ENCODE data around the gene CNOT6L. TPM values are rescaled to one million over a fixed set of nuclear protein-coding genes. Genes with fewer than 3 reads are reported as not detected.

The CNOT6L gene
- total RNA-seq, 2 donors from 2014 or later = 26.0 to 37.1 TPM

GRCh38 chr4:77692847-77693432, 126.2 kb downstream of the CNOT6L start:
- H3K27ac Mint-ChIP-seq = no peak overlapping the region
- TF ChIP-seq CTCF (conservative IDR thresholded peaks at IDR 0.05) = peak; percentile 30

GRCh38 chr4:77681792-77682191, 137.4 kb downstream of the CNOT6L start:
- Histone ChIP-seq H3K4me1 (ENCODE audit: control insufficient read depth, insufficient read depth, low read length) (no peaks in the 10 kb centered on the region), H3K27ac (ENCODE audit: low read depth, low read length) (no peak overlapping the region), H3K27me3 (ENCODE audit: control insufficient read depth, insufficient read depth, low read length, poor library complexity, severe bottlenecking) (no peaks in the 10 kb centered on the region), H3K4me3 (ENCODE audit: low read length) (no peak overlapping the region), H3K36me3 (ENCODE audit: control insufficient read depth, insufficient read depth, low read length) (no peaks in the 10 kb centered on the region), H3K9ac (ENCODE audit: extremely low read depth, low read length, poor library complexity, severe bottlenecking) (no peak overlapping the region), H3K9me3 (ENCODE audit: control insufficient read depth, low read length) (no peaks in the 10 kb centered on the region)
- H3K27ac Mint-ChIP-seq = no peak overlapping the region
- 95 to 97% methylated on average over 10 to 11 of the region's 11 CpGs for WGBS, 2 experiments (ENCODE audit: insufficient coverage in 1 of 2, insufficient read length in 1 of 2)
- H3K27me3 Mint-ChIP-seq (ENCODE audit: insufficient read depth) = no peaks in the 10 kb centered on the region
- H3K4me3 Mint-ChIP-seq = no peak overlapping the region
- H3K9me3 Mint-ChIP-seq = no peaks in the 10 kb centered on the region
- DNase-seq = no peak
- H3K4me1 Mint-ChIP-seq = peaks cover 2% of the 10 kb centered on the region
- H3K36me3 Mint-ChIP-seq (ENCODE audit: low read depth) = no peaks in the 10 kb centered on the region
- TF ChIP-seq CTCF (conservative IDR thresholded peaks at IDR 0.05) = no peak

More at GRCh38 chr4:77692847-77693432, 126.2 kb downstream of the CNOT6L start:
- Mint-ChIP-seq H3K36me3 (ENCODE audit: low read depth) (no peaks in the 10 kb centered on the region), H3K4me1 (peaks cover 13% of the 10 kb centered on the region), H3K27me3 (ENCODE audit: insufficient read depth) (no peaks in the 10 kb centered on the region), H3K9me3 (no peaks in the 10 kb centered on the region), H3K4me3 (no peak overlapping the region)
- Histone ChIP-seq H3K4me1 (ENCODE audit: control insufficient read depth, insufficient read depth, low read length) (no peaks in the 10 kb centered on the region), H3K27ac (ENCODE audit: low read depth, low read length) (no peak overlapping the region), H3K36me3 (ENCODE audit: control insufficient read depth, insufficient read depth, low read length) (no peaks in the 10 kb centered on the region), H3K4me3 (ENCODE audit: low read length) (no peak overlapping the region), H3K9me3 (ENCODE audit: control insufficient read depth, low read length) (no peaks in the 10 kb centered on the region), H3K9ac (ENCODE audit: extremely low read depth, low read length, poor library complexity, severe bottlenecking) (no peak overlapping the region), H3K27me3 (ENCODE audit: control insufficient read depth, insufficient read depth, low read length, poor library complexity, severe bottlenecking) (no peaks in the 10 kb centered on the region)
- DNase-seq = no peak
- WGBS, 2 experiments (ENCODE audit: insufficient coverage in 1 of 2, insufficient read length in 1 of 2) = 91 to 100% methylated on average over 2 to 5 of the region's 5 CpGs

GRCh38 chr4:77676842-77677241, 142.3 kb downstream of the CNOT6L start:
- H3K27me3 Mint-ChIP-seq (ENCODE audit: insufficient read depth) = no peaks in the 10 kb centered on the region
- 85% methylated on average over 3 of the region's 3 CpGs; no CpG with 5 or more reads in 1 of the 2 experiments for WGBS, 2 experiments (ENCODE audit: insufficient coverage in 1 of 2, insufficient read length in 1 of 2)

More at GRCh38 chr4:77676842-77677241, 142.3 kb downstream of the CNOT6L start:
- H3K4me3 ChIP-seq (ENCODE audit: low read length) = no peak overlapping the region
- no peak overlapping the region for H3K4me3 Mint-ChIP-seq
- H3K4me1 ChIP-seq (ENCODE audit: control insufficient read depth, insufficient read depth, low read length) = no peaks in the 10 kb centered on the region
- H3K36me3 Mint-ChIP-seq (ENCODE audit: low read depth) = no peaks in the 10 kb centered on the region
- no peaks in the 10 kb centered on the region for H3K4me1 Mint-ChIP-seq
- H3K27ac ChIP-seq (ENCODE audit: low read depth, low read length) = no peak overlapping the region
- no peaks in the 10 kb centered on the region for H3K9me3 Mint-ChIP-seq
- H3K9me3 ChIP-seq (ENCODE audit: control insufficient read depth, low read length) = no peaks in the 10 kb centered on the region
- H3K27ac Mint-ChIP-seq = no peak overlapping the region
- TF ChIP-seq CTCF (conservative IDR thresholded peaks at IDR 0.05) = no peak
- no peaks in the 10 kb centered on the region for H3K36me3 ChIP-seq (ENCODE audit: control insufficient read depth, insufficient read depth, low read length)
- H3K9ac ChIP-seq (ENCODE audit: extremely low read depth, low read length, poor library complexity, severe bottlenecking) = no peak overlapping the region
- DNase-seq = no peak
- H3K27me3 ChIP-seq (ENCODE audit: control insufficient read depth, insufficient read depth, low read length, poor library complexity, severe bottlenecking) = no peaks in the 10 kb centered on the region
